GM23248 (cell line): ENCODE measurements around the gene RC3H1.

Source experiments
- EZH2 ChIP-seq: fragments of 200-600 bp; sonication (generic); IDR thresholded peaks from 2 replicates; pipeline ENCODE4 v1.6.1; 2018; ENCODE audit warnings: antibody characterized with exemption, mild to moderate bottlenecking; ENCODE audit not compliant: insufficient read depth, poor library complexity, severe bottlenecking
- EZH2phosphoT487 ChIP-seq: fragments of 200-600 bp; sonication (generic); IDR thresholded peaks from 2 replicates; pipeline ENCODE4 v1.6.1; 2018; ENCODE audit warnings: antibody characterized with exemption, moderate library complexity, mild to moderate bottlenecking, low read depth; ENCODE audit not compliant: insufficient read depth

GRCh38 chr1:174051956-174052355 is 29.8 kb upstream of the RC3H1 start:
- no peak for TF ChIP-seq EZH2phosphoT487
- no peak for TF ChIP-seq EZH2
